ENCODE results near the gene ESD.

DNA sequence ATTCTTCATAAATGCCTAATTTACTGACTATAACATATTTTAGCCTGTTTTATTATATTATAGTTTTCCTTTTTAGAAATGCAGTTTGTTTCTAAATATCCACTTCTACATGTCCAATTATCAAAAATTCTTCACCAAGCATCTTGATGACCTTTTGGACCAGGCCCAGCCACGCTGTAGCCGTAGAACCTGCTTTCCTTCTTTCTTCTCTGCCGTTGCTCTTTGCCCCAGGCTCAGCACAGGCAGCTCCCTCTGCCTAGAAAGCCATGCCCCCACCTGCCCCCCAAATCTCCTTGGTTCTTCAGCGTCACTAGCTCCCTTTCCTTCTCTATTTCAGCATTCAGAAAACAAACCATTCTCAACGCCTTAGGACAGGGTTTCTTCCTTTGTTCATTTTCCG, 65.4 kb downstream of the ESD start:
- TF ChIP-seq GATA2 (IDR thresholded peaks at IDR 0.05; ENCODE audit: low read depth, low read length) (no peak), GATA3 (IDR thresholded peaks at IDR 0.05; ENCODE audit: low read depth, low read length) (no peak)
